ENCODE results near the gene UNC13D. TPM values are rescaled to one million over a fixed set of nuclear protein-coding genes. Genes with fewer than 3 reads are reported as not detected.

UNC13D gene
- total RNA-seq, 1 donor from 2014 or later = 7.1 TPM

GRCh38 chr17:75842963-75843576 lies 1.1 kb downstream of the UNC13D start:
- H3K27me3 Mint-ChIP-seq = no peaks in the 10 kb centered on the region
- H3K27ac Mint-ChIP-seq = no peak overlapping the region
- no peak for DNase-seq (ENCODE audit: extremely low spot score, unreplicated experiment)

GRCh38 chr17:75842411-75842810 lies 1.8 kb downstream of the UNC13D start:
- no peak for DNase-seq (ENCODE audit: extremely low spot score, unreplicated experiment)
- no peak for TF ChIP-seq CTCF (conservative IDR thresholded peaks at IDR 0.05)
- Mint-ChIP-seq H3K27ac (no peak overlapping the region), H3K27me3 (no peaks in the 10 kb centered on the region), H3K4me1 (ENCODE audit: unreplicated experiment) (peaks cover 19% of the 10 kb centered on the region), H3K36me3 (no peaks in the 10 kb centered on the region), H3K4me3 (no peak overlapping the region), H3K9me3 (no peaks in the 10 kb centered on the region)

More at GRCh38 chr17:75842963-75843576, 1.1 kb downstream of the UNC13D start:
- no peak overlapping the region for H3K4me3 Mint-ChIP-seq
- H3K9me3 Mint-ChIP-seq = no peaks in the 10 kb centered on the region
- no peak for TF ChIP-seq CTCF (conservative IDR thresholded peaks at IDR 0.05)
- H3K36me3 Mint-ChIP-seq = no peaks in the 10 kb centered on the region
- peaks cover 14% of the 10 kb centered on the region for H3K4me1 Mint-ChIP-seq (ENCODE audit: unreplicated experiment)

GRCh38 chr17:75840799-75841164 lies 3.4 kb downstream of the UNC13D start:
- H3K4me1 Mint-ChIP-seq (ENCODE audit: unreplicated experiment) = peaks cover 15% of the 10 kb centered on the region
- no peak overlapping the region for H3K4me3 Mint-ChIP-seq
- no peaks in the 10 kb centered on the region for H3K9me3 Mint-ChIP-seq
- no peak for TF ChIP-seq CTCF (conservative IDR thresholded peaks at IDR 0.05)
- no peaks in the 10 kb centered on the region for H3K27me3 Mint-ChIP-seq
- no peaks in the 10 kb centered on the region for H3K36me3 Mint-ChIP-seq
- no peak overlapping the region for H3K27ac Mint-ChIP-seq
- DNase-seq (ENCODE audit: extremely low spot score, unreplicated experiment) = no peak

- H3K4me3 Mint-ChIP-seq = no peak overlapping the region
- H3K9me3 Mint-ChIP-seq = no peaks in the 10 kb centered on the region
- peaks cover 8% of the 10 kb centered on the region for H3K4me1 Mint-ChIP-seq (ENCODE audit: unreplicated experiment)
- no peaks in the 10 kb centered on the region for H3K27me3 Mint-ChIP-seq
- H3K36me3 Mint-ChIP-seq = no peaks in the 10 kb centered on the region
- DNase-seq (ENCODE audit: extremely low spot score, unreplicated experiment) = no peak
- no peak overlapping the region for H3K27ac Mint-ChIP-seq
- no peak for TF ChIP-seq CTCF (conservative IDR thresholded peaks at IDR 0.05)
Measured at GRCh38 chr17:75839942-75840798, 4.0 kb downstream of the UNC13D start.

- DNase-seq (ENCODE audit: extremely low spot score, unreplicated experiment) = no peak
- no peak overlapping the region for H3K27ac Mint-ChIP-seq
- H3K4me1 Mint-ChIP-seq (ENCODE audit: unreplicated experiment) = peaks cover 8% of the 10 kb centered on the region
- H3K36me3 Mint-ChIP-seq = no peaks in the 10 kb centered on the region
- TF ChIP-seq CTCF (conservative IDR thresholded peaks at IDR 0.05) = no peak
- no peaks in the 10 kb centered on the region for H3K9me3 Mint-ChIP-seq
- H3K4me3 Mint-ChIP-seq = no peak overlapping the region
- H3K27me3 Mint-ChIP-seq = no peaks in the 10 kb centered on the region
Measured at GRCh38 chr17:75838410-75838809, 5.8 kb downstream of the UNC13D start.

All from type B pancreatic cell (in vitro differentiated cells).